A673 (cell line): ENCODE data around the gene CCDC137.

Experiments used
- EZH2 ChIP-seq: fragments of 200-600 bp; sonication (generic); IDR thresholded peaks from 2 replicates; pipeline ENCODE4 v1.6.1; 2017; ENCODE audit warnings: borderline replicate concordance, low read depth, mild to moderate bottlenecking, mixed read lengths, antibody characterized with exemption, low read length; ENCODE audit not compliant: poor library complexity, severe bottlenecking
- TF ChIP-seq, protein P1 (sequence below): fragments of 300-800, 200-600 bp; sonication (generic); conservative IDR thresholded peaks from 2 replicates; pipeline ENCODE4 v1.5.1; 2017; ENCODE audit warnings: low read depth, mild to moderate bottlenecking, antibody characterized with exemption, low read length, moderate library complexity, mixed read lengths

GRCh38 chr17:81644496-81644895 is 22.0 kb upstream of the CCDC137 start:
- TF ChIP-seq, protein P1, sequence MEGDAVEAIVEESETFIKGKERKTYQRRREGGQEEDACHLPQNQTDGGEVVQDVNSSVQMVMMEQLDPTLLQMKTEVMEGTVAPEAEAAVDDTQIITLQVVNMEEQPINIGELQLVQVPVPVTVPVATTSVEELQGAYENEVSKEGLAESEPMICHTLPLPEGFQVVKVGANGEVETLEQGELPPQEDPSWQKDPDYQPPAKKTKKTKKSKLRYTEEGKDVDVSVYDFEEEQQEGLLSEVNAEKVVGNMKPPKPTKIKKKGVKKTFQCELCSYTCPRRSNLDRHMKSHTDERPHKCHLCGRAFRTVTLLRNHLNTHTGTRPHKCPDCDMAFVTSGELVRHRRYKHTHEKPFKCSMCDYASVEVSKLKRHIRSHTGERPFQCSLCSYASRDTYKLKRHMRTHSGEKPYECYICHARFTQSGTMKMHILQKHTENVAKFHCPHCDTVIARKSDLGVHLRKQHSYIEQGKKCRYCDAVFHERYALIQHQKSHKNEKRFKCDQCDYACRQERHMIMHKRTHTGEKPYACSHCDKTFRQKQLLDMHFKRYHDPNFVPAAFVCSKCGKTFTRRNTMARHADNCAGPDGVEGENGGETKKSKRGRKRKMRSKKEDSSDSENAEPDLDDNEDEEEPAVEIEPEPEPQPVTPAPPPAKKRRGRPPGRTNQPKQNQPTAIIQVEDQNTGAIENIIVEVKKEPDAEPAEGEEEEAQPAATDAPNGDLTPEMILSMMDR = no peak
- no peak for TF ChIP-seq EZH2
